HUES64 (cell line): ENCODE data around the gene MYNN.

ENCODE experiments used
- H3K27ac ChIP-seq: 2 replicates; pipeline ENCODE4 v1.7.0; 2013; ENCODE audit warnings: low read depth, low read length, inconsistent platforms
- H3K27me3 ChIP-seq: 2 replicates; pipeline ENCODE4 v1.6.1; 2013; ENCODE audit warnings: mild to moderate bottlenecking, low read length; ENCODE audit not compliant: insufficient read depth
- H3K36me3 ChIP-seq: 2 replicates; pipeline ENCODE4 v1.6.1; 2013; ENCODE audit warnings: mild to moderate bottlenecking, low read length; ENCODE audit not compliant: insufficient read depth
- H3K4me1 ChIP-seq: 2 replicates; pipeline ENCODE4 v1.6.1; 2013; ENCODE audit warnings: mild to moderate bottlenecking, low read length, moderate library complexity; ENCODE audit not compliant: insufficient read depth
- H3K4me3 ChIP-seq: 2 replicates; pipeline ENCODE4 v1.5.1; 2013; ENCODE audit warnings: mild to moderate bottlenecking, low read length, moderate library complexity
- H3K9ac ChIP-seq: 2 replicates; pipeline ENCODE4 v1.6.1; 2013; ENCODE audit warnings: mild to moderate bottlenecking, low read depth, low read length
- H3K9me3 ChIP-seq: 2 replicates; pipeline ENCODE4 v1.6.1; 2013; ENCODE audit warnings: low read depth, low read length; ENCODE audit not compliant: insufficient read depth
- WGBS: fragments of 150-250, 120-280 bp; methylation state at CpG from one replicate; pipeline ENCODE4 v1.1.7; 2013; ENCODE audit warnings: missing lambda C conversion rate; 5-methylcytosine and 5-hydroxymethylcytosine counted together

The MYNN gene

GRCh38 chr3:169759256-169759655, 13.9 kb upstream of the MYNN start:
- H3K9ac ChIP-seq: no peak overlapping the region
- no peaks in the 10 kb centered on the region for H3K27me3 ChIP-seq
- H3K36me3 ChIP-seq: no peaks in the 10 kb centered on the region
- peaks cover 6% of the 10 kb centered on the region; the same call in 1 of the 2 replicates for H3K9me3 ChIP-seq
- 97% methylated on average over 1 of the region's 2 CpGs for WGBS
- no peaks in the 10 kb centered on the region for H3K4me1 ChIP-seq
- H3K4me3 ChIP-seq: no peak overlapping the region
- H3K27ac ChIP-seq: no peak overlapping the region

GRCh38 chr3:169760479-169760878, 12.7 kb upstream of the MYNN start:
- H3K36me3 ChIP-seq: no peaks in the 10 kb centered on the region
- H3K4me1 ChIP-seq: no peaks in the 10 kb centered on the region
- H3K27ac ChIP-seq: no peak overlapping the region
- WGBS: 93% methylated on average over 4 of the region's 4 CpGs
- no peaks in the 10 kb centered on the region for H3K27me3 ChIP-seq
- no peak overlapping the region for H3K9ac ChIP-seq
- no peak overlapping the region for H3K4me3 ChIP-seq
- H3K9me3 ChIP-seq: peaks cover 6% of the 10 kb centered on the region; the same call in 1 of the 2 replicates

- Histone ChIP-seq H3K27ac (peak overlapping the region; percentile 73), H3K9me3 (peaks cover 6% of the 10 kb centered on the region; the same call in 1 of the 2 replicates)
- 53% methylated on average over 46 of the region's 46 CpGs for WGBS
Observed at GRCh38 chr3:169764312-169764881, 8.8 kb upstream of the MYNN start.

GRCh38 chr3:169764882-169765612, 8.1 kb upstream of the MYNN start, which contains the start of gene TERC:
Gene TERC (minus strand): TSS chr3:169765060.
- WGBS: 59% methylated on average over 42 of the region's 42 CpGs
- Histone ChIP-seq H3K4me3 (peak within 1 kb of the TSS; percentile 78), H3K27ac (peak within 1 kb of the TSS; percentile 73), H3K9ac (peak within 1 kb of the TSS; percentile 87), H3K4me1 (no peaks in the 10 kb centered on the region), H3K9me3 (peaks cover 6% of the 10 kb centered on the region; the same call in 1 of the 2 replicates), H3K36me3 (no peaks in the 10 kb centered on the region), H3K27me3 (no peaks in the 10 kb centered on the region)

More at GRCh38 chr3:169764312-169764881, 8.8 kb upstream of the MYNN start:
- no peaks in the 10 kb centered on the region for H3K36me3 ChIP-seq
- peak overlapping the region; percentile 78 for H3K4me3 ChIP-seq
- no peaks in the 10 kb centered on the region for H3K27me3 ChIP-seq
- no peaks in the 10 kb centered on the region for H3K4me1 ChIP-seq
- peak overlapping the region; percentile 87 for H3K9ac ChIP-seq

- Histone ChIP-seq H3K36me3 (peaks cover 5% of the 10 kb centered on the region), H3K27me3 (no peaks in the 10 kb centered on the region), H3K9ac (peak within 1 kb of the TSS; percentile 65), H3K27ac (peak within 1 kb of the TSS; percentile 43; the same call in 1 of the 2 replicates), H3K4me1 (peaks cover 6% of the 10 kb centered on the region; the same call in 1 of the 2 replicates), H3K9me3 (no peaks in the 10 kb centered on the region), H3K4me3 (peak within 1 kb of the TSS; percentile 81)
- WGBS: 2% methylated on average over 50 of the region's 51 CpGs
Observed at GRCh38 chr3:169769287-169770181, 3.7 kb upstream of the MYNN start, which contains the start of gene ACTRT3. Gene ACTRT3 (minus strand): TSS chr3:169769561. CDS start chr3:169769520, 41 bp downstream.

- Histone ChIP-seq H3K9me3 (no peaks in the 10 kb centered on the region), H3K36me3 (peaks cover 25% of the 10 kb centered on the region), H3K4me1 (peaks cover 21% of the 10 kb centered on the region), H3K27ac (peak overlapping the region; percentile 50; the same call in 1 of the 2 replicates), H3K9ac (peak overlapping the region; percentile 94), H3K27me3 (no peaks in the 10 kb centered on the region), H3K4me3 (peak overlapping the region; percentile 80)
- under 1% methylated on average over 25 of the region's 27 CpGs for WGBS
Observed at GRCh38 chr3:169771497-169772304, 1.5 kb upstream of the MYNN start.

- no peaks in the 10 kb centered on the region for H3K9me3 ChIP-seq
- H3K9ac ChIP-seq: peak overlapping the region; percentile 94
- no peaks in the 10 kb centered on the region for H3K27me3 ChIP-seq
- H3K4me1 ChIP-seq: peaks cover 21% of the 10 kb centered on the region
- H3K4me3 ChIP-seq: peak overlapping the region; percentile 80
- H3K27ac ChIP-seq: peak overlapping the region; percentile 98
- under 1% methylated on average over 15 of the region's 15 CpGs for WGBS
- peaks cover 32% of the 10 kb centered on the region for H3K36me3 ChIP-seq
Observed at GRCh38 chr3:169772305-169772896, 795 bp upstream of the MYNN start.

GRCh38 chr3:169774186-169774585, 990 bp downstream of the MYNN start:
- H3K36me3 ChIP-seq: peaks cover 50% of the 10 kb centered on the region
- peak overlapping the region; percentile 80 for H3K4me3 ChIP-seq
- no peaks in the 10 kb centered on the region for H3K9me3 ChIP-seq
- 64% methylated on average over 5 of the region's 5 CpGs for WGBS
- H3K27ac ChIP-seq: no peak overlapping the region
- H3K4me1 ChIP-seq: peaks cover 21% of the 10 kb centered on the region
- H3K9ac ChIP-seq: peak overlapping the region; percentile 94; the same call in 1 of the 2 replicates
- no peaks in the 10 kb centered on the region for H3K27me3 ChIP-seq

GRCh38 chr3:169777822-169778221, 4.6 kb downstream of the MYNN start:
- peaks cover 21% of the 10 kb centered on the region for H3K4me1 ChIP-seq
- no peaks in the 10 kb centered on the region for H3K9me3 ChIP-seq
- peaks cover 85% of the 10 kb centered on the region for H3K36me3 ChIP-seq
- no peak overlapping the region for H3K4me3 ChIP-seq
- no peaks in the 10 kb centered on the region for H3K27me3 ChIP-seq
- H3K27ac ChIP-seq: no peak overlapping the region
- WGBS: 71% methylated on average over 4 of the region's 4 CpGs
- H3K9ac ChIP-seq: no peak overlapping the region

GRCh38 chr3:169780742-169781141, 7.5 kb downstream of the MYNN start:
- no peaks in the 10 kb centered on the region for H3K27me3 ChIP-seq
- no peak overlapping the region for H3K4me3 ChIP-seq
- H3K36me3 ChIP-seq: peaks cover 97% of the 10 kb centered on the region
- no peaks in the 10 kb centered on the region for H3K9me3 ChIP-seq
- no peak overlapping the region for H3K27ac ChIP-seq
- H3K4me1 ChIP-seq: peaks cover 7% of the 10 kb centered on the region; the same call in 1 of the 2 replicates
- 90% methylated on average over 2 of the region's 2 CpGs for WGBS
- no peak overlapping the region for H3K9ac ChIP-seq
